Superior temporal gyrus (tissue), 1 donor: ENCODE results near the gene DHDH.

Experiments used
- DNase-seq: peaks from one replicate; pipeline ENCODE4 v3.0.0-alpha.2; 2016; ENCODE audit errors: extremely low spot score

DHDH gene

GRCh38 chr19:48992581-48993174 lies 59.2 kb downstream of the DHDH start:
- peak; percentile 25 for DNase-seq

- peak; percentile 100 for DNase-seq
These were observed 59.9 kb downstream of the DHDH start, which contains the start of the genes GYS1 and RUVBL2 for GRCh38 chr19:48993175-48994034. Gene GYS1, minus strand, starts transcription at chr19:48993309. Its CDS starts 197 bp downstream, at chr19:48993112. Gene RUVBL2, plus strand, starts transcription at chr19:48993887. Its CDS starts 25 bp downstream, at chr19:48993912.

GRCh38 chr19:48994035-48994386 lies 60.5 kb downstream of the DHDH start:
- peak; percentile 12 for DNase-seq
